ES-I3 (cell line): Measurements from ENCODE around the gene JAKMIP3.

ENCODE experiments used
- H3K36me3 ChIP-seq: 2 replicates; pipeline ENCODE4 v1.6.1; 2013; ENCODE audit warnings: mild to moderate bottlenecking, low read length, control low read depth, moderate library complexity; ENCODE audit not compliant: insufficient read depth
- H3K4me1 ChIP-seq: 2 replicates; pipeline ENCODE4 v1.6.1; 2013; ENCODE audit warnings: mild to moderate bottlenecking, control low read depth, low read length; ENCODE audit not compliant: insufficient read depth
- H3K9ac ChIP-seq: 2 replicates; pipeline ENCODE4 v1.6.1; 2013; ENCODE audit warnings: low read depth, mild to moderate bottlenecking, low read length, moderate library complexity
- H3K9me3 ChIP-seq: 2 replicates; pipeline ENCODE4 v1.6.1; 2013; ENCODE audit warnings: mild to moderate bottlenecking, low read length, moderate library complexity; ENCODE audit not compliant: control insufficient read depth, insufficient read depth

Gene JAKMIP3

DNA sequence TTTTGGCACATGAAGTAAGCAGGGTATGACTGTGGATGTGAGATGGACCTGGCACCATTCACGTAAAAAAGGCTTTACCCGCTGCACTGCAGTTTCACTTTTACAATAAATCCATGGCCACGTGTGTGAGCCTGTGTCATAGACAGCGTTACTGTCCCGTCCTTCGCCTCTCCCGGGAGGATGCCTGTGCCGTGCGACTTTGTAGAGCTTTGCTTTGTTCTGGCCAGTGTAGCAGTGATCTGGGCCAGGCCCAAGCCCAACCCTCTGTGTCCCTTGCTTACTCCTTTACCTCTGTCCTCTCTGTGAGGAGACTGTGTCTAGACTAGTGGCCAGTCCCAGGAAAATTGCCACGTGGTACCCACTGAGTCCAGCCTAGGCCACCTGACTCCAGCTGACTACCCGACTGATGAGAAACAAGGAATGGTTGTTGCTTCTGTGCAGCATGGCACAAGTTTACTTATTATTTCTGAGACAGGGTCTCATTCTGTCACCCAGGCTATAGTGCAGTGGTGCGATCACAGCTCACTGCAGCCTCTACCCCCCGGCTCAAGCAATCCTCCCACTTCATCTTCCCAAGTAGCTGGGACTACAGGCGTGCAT is 48.1 kb downstream of the JAKMIP3 start:
- no peaks in the 10 kb centered on the region for H3K9me3 ChIP-seq
- no peaks in the 10 kb centered on the region for H3K36me3 ChIP-seq
- H3K9ac ChIP-seq: no peak overlapping the region
- H3K4me1 ChIP-seq: no peaks in the 10 kb centered on the region

GRCh38 chr10:132114953-132115520 is 49.3 kb downstream of the JAKMIP3 start:
- Histone ChIP-seq H3K36me3 (no peaks in the 10 kb centered on the region), H3K9me3 (no peaks in the 10 kb centered on the region), H3K4me1 (no peaks in the 10 kb centered on the region; the same call in 1 of the 2 replicates), H3K9ac (no peak overlapping the region)
